ENCODE data around the gene TOP3B.
A peak's percentile ranks its signal among the peaks of the same experiment; 100 is the strongest.

DNA sequence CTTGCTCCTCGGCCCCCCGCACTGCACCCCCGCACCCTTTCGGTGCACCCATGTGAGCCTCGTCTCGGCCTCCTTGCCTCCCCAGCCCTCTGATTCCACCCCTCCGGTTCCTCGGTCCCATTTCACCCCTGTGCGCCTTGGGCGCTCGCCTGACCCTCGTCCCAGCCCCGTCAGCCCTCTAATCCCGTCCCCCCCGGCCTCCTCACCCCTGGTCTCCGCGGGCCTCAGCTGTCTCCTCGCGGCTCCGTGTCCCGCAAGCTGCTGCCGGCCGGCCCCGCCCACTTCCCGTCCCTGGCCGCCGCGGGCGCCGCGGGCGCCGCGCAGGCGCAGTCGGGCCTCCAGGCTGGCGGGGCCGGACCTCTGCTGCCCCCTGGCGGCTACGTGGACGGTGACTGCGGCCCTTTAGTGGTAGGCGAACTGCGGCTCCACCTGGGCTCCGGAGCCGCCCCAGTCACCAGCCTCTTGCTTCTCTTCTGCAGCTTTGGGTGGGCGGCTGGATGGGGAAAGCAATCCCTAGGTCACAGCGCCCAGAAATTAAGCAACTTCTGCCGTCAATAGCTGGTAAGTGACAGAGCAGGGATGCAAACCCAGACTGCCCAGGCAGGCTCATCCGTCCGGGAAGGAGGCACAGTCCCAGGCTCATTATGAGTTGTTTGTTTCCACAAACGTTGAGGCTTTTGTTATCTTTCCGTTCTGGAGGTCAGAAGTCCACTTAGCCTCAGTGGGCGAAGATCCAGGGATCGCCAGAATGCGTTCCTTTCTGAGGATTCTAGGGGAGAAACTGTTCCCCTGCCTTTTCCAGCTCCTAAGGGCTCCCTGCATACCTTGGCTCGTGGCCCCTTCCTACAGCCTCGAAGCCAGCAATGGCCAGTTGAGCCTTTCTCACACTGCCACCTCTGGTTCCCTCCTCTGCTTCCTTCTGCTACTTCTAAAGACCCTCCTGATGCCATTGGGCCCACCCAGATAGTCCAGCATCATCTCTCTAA is 29.7 kb downstream of the TOP3B start, which contains the start of gene PPM1F:
- peak; percentile 37; the same call in 1 of the 2 replicates for TF ChIP-seq POLR2AphosphoS5 (IDR thresholded peaks at IDR 0.05; ENCODE audit: low read depth, low read length)
- TF ChIP-seq, protein P1, sequence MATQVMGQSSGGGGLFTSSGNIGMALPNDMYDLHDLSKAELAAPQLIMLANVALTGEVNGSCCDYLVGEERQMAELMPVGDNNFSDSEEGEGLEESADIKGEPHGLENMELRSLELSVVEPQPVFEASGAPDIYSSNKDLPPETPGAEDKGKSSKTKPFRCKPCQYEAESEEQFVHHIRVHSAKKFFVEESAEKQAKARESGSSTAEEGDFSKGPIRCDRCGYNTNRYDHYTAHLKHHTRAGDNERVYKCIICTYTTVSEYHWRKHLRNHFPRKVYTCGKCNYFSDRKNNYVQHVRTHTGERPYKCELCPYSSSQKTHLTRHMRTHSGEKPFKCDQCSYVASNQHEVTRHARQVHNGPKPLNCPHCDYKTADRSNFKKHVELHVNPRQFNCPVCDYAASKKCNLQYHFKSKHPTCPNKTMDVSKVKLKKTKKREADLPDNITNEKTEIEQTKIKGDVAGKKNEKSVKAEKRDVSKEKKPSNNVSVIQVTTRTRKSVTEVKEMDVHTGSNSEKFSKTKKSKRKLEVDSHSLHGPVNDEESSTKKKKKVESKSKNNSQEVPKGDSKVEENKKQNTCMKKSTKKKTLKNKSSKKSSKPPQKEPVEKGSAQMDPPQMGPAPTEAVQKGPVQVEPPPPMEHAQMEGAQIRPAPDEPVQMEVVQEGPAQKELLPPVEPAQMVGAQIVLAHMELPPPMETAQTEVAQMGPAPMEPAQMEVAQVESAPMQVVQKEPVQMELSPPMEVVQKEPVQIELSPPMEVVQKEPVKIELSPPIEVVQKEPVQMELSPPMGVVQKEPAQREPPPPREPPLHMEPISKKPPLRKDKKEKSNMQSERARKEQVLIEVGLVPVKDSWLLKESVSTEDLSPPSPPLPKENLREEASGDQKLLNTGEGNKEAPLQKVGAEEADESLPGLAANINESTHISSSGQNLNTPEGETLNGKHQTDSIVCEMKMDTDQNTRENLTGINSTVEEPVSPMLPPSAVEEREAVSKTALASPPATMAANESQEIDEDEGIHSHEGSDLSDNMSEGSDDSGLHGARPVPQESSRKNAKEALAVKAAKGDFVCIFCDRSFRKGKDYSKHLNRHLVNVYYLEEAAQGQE (IDR thresholded peaks at IDR 0.05; ENCODE audit: insufficient read depth in 1 of 2, low read depth in 2 of 2, low read length in 2 of 2) = no peak
